Osteocyte (in vitro differentiated cells): ENCODE results near the gene C1QTNF5. TPM values are rescaled to one million over a fixed set of nuclear protein-coding genes. Genes with fewer than 3 reads are reported as not detected.
A peak's percentile ranks its signal among the peaks of the same experiment; 100 is the strongest.

ENCODE experiments used
- DNase-seq: peaks from one replicate; pipeline ENCODE4 v3.0.0; 2021; ENCODE audit warnings: mixed read lengths; ENCODE audit not compliant: unreplicated experiment; ENCODE audit errors: extremely low spot score
- H3K27ac Mint-ChIP-seq: one replicate; pipeline ENCODE4 v1.8.0; 2021; ENCODE audit warnings: mild to moderate bottlenecking, mixed read lengths; ENCODE audit not compliant: unreplicated experiment
- H3K27me3 Mint-ChIP-seq: one replicate; pipeline ENCODE4 v1.8.0; 2021; ENCODE audit warnings: mixed read lengths; ENCODE audit not compliant: unreplicated experiment
- H3K36me3 Mint-ChIP-seq: one replicate; pipeline ENCODE4 v1.8.0; 2021; ENCODE audit warnings: mixed read lengths; ENCODE audit not compliant: unreplicated experiment
- H3K4me1 Mint-ChIP-seq: one replicate; pipeline ENCODE4 v1.8.0; 2021; ENCODE audit warnings: mixed read lengths; ENCODE audit not compliant: unreplicated experiment
- H3K4me3 Mint-ChIP-seq: one replicate; pipeline ENCODE4 v1.8.0; 2021; ENCODE audit warnings: mild to moderate bottlenecking, moderate library complexity, mixed read lengths; ENCODE audit not compliant: unreplicated experiment
- H3K9me3 Mint-ChIP-seq: one replicate; pipeline ENCODE4 v1.8.0; 2021; ENCODE audit warnings: mixed read lengths; ENCODE audit not compliant: unreplicated experiment
- CTCF ChIP-seq: fragments of 200-600 bp; sonication (generic); IDR thresholded peaks from 2 replicates; pipeline ENCODE4 v1.5.0; 2021; ENCODE audit warnings: antibody characterized with exemption, mild to moderate bottlenecking, moderate library complexity
- total RNA-seq: library from RNA; stranded (reverse); gene quantifications from 2 replicates; pipeline ENCODE4 v1.2.1, GENCODE V29; 2021

Gene C1QTNF5
- total RNA-seq, 1 donor from 2014 or later, result 8.4 TPM

GRCh38 chr11:119371778-119372182 is 31.1 kb upstream of the C1QTNF5 start:
- no peaks in the 10 kb centered on the region for H3K36me3 Mint-ChIP-seq
- no peak for DNase-seq
- peak; percentile 26 for TF ChIP-seq CTCF
- H3K9me3 Mint-ChIP-seq, result no peaks in the 10 kb centered on the region
- H3K27me3 Mint-ChIP-seq, result peaks cover 15% of the 10 kb centered on the region
- H3K4me1 Mint-ChIP-seq, result peaks cover 14% of the 10 kb centered on the region
- H3K27ac Mint-ChIP-seq, result no peak overlapping the region
- H3K4me3 Mint-ChIP-seq, result no peak overlapping the region

GRCh38 chr11:119371067-119371601 is 30.5 kb upstream of the C1QTNF5 start:
- no peak overlapping the region for H3K4me3 Mint-ChIP-seq
- no peak overlapping the region for H3K27ac Mint-ChIP-seq
- no peak for DNase-seq
- TF ChIP-seq CTCF, result no peak
- no peaks in the 10 kb centered on the region for H3K36me3 Mint-ChIP-seq
- no peaks in the 10 kb centered on the region for H3K9me3 Mint-ChIP-seq
- H3K4me1 Mint-ChIP-seq, result peaks cover 11% of the 10 kb centered on the region
- peaks cover 18% of the 10 kb centered on the region for H3K27me3 Mint-ChIP-seq

GRCh38 chr11:119370486-119371046 is 29.9 kb upstream of the C1QTNF5 start:
- no peak overlapping the region for H3K4me3 Mint-ChIP-seq
- no peak overlapping the region for H3K27ac Mint-ChIP-seq
- DNase-seq, result no peak
- H3K9me3 Mint-ChIP-seq, result no peaks in the 10 kb centered on the region
- H3K4me1 Mint-ChIP-seq, result peaks cover 11% of the 10 kb centered on the region
- H3K36me3 Mint-ChIP-seq, result no peaks in the 10 kb centered on the region
- H3K27me3 Mint-ChIP-seq, result peaks cover 20% of the 10 kb centered on the region
- TF ChIP-seq CTCF, result no peak

- H3K4me1 Mint-ChIP-seq, result peaks cover 19% of the 10 kb centered on the region
- no peak for DNase-seq
- no peaks in the 10 kb centered on the region for H3K9me3 Mint-ChIP-seq
- H3K27ac Mint-ChIP-seq, result no peak overlapping the region
- no peak for TF ChIP-seq CTCF
- H3K36me3 Mint-ChIP-seq, result no peaks in the 10 kb centered on the region
- H3K4me3 Mint-ChIP-seq, result no peak overlapping the region
- peaks cover 31% of the 10 kb centered on the region for H3K27me3 Mint-ChIP-seq
These were observed 28.6 kb upstream of the C1QTNF5 start for GRCh38 chr11:119369132-119369925.
